Activated B cell treated with CpG ODN at 0.5 μM for 24 hours (primary cell): ENCODE results near the gene MSH4. TPM values are rescaled to one million over a fixed set of nuclear protein-coding genes. Genes with fewer than 3 reads are reported as not detected.
"Not testable (repeated sequence)": the region's sequence is repeated elsewhere in the genome, so short reads cannot be mapped to it uniquely, and the experiment has no call there.

ENCODE experiments used
- ATAC-seq: fragments of 200-7000 bp; cut with Tn5 transposase; one replicate; pipeline ENCODE4 v1.10.0; 2021; ENCODE audit warnings: low read depth, mild to moderate bottlenecking, moderate library complexity
- CTCF ChIA-PET: fragments of 350-600 bp; sonication (Branson Sonifier 250); formaldehyde crosslinking; loops from one replicate; lab custom pipeline; 2021; ENCODE audit warnings: antibody characterized with exemption; lab: Charles Lee
- POLR2A ChIA-PET: fragments of 350-600 bp; sonication (Branson Sonifier 250); formaldehyde crosslinking; loops from one replicate; lab custom pipeline; 2021; ENCODE audit warnings: antibody characterized with exemption; lab: Charles Lee
- DNase-seq: peaks from one replicate; pipeline ENCODE4 v3.0.0; 2022
- H3K27ac Mint-ChIP-seq: one replicate; pipeline ENCODE4 v1.8.0; 2020; ENCODE audit warnings: mixed read lengths
- H3K27me3 Mint-ChIP-seq: one replicate; pipeline ENCODE4 v1.8.0; 2021; ENCODE audit warnings: mixed read lengths
- H3K36me3 Mint-ChIP-seq: one replicate; pipeline ENCODE4 v1.8.0; 2021; ENCODE audit warnings: low read depth, mixed read lengths
- H3K4me1 Mint-ChIP-seq: one replicate; pipeline ENCODE4 v1.8.0; 2021; ENCODE audit warnings: mixed read lengths
- H3K4me3 Mint-ChIP-seq: one replicate; pipeline ENCODE4 v1.8.0; 2020; ENCODE audit warnings: mild to moderate bottlenecking, mixed read lengths
- H3K9me3 Mint-ChIP-seq: one replicate; pipeline ENCODE4 v1.8.0; 2020; ENCODE audit warnings: mixed read lengths
- intact Hi-C: fragments of 100-400 bp; cut with micrococcal nuclease; formaldehyde crosslinking; loops from one replicate; pipeline ENCODE4 v1.15.1; 2024
- total RNA-seq: library from RNA; stranded (reverse); gene quantifications from 2 replicates; pipeline ENCODE4 v1.2.3, GENCODE V29; 2022
- TF ChIP-seq, protein P1 (sequence below): fragments of 200-600 bp; IDR thresholded peaks from one replicate; pipeline ENCODE4 v1.8.0; 2022; ENCODE audit warnings: antibody characterized with exemption, mild to moderate bottlenecking

MSH4 gene
- total RNA-seq, 1 donor from 2014 or later, result 1.4 TPM

- CTCF ChIA-PET, result no interaction called here
- no peak for DNase-seq
- POLR2A ChIA-PET, result interaction anchor here (1.6 to 3.6 kb wide), 2 partner anchors 9 to 11 kb away, joined by 3 to 45 read pairs; partner anchors contain the start of gene RABGGTB
- Mint-ChIP-seq H3K9me3 (no peaks in the 10 kb centered on the region), H3K4me1 (peaks cover 7% of the 10 kb centered on the region), H3K27ac (no peak overlapping the region), H3K27me3 (no peaks in the 10 kb centered on the region), H3K36me3 (peaks cover 69% of the 10 kb centered on the region), H3K4me3 (no peak overlapping the region)
- TF ChIP-seq, protein P1, sequence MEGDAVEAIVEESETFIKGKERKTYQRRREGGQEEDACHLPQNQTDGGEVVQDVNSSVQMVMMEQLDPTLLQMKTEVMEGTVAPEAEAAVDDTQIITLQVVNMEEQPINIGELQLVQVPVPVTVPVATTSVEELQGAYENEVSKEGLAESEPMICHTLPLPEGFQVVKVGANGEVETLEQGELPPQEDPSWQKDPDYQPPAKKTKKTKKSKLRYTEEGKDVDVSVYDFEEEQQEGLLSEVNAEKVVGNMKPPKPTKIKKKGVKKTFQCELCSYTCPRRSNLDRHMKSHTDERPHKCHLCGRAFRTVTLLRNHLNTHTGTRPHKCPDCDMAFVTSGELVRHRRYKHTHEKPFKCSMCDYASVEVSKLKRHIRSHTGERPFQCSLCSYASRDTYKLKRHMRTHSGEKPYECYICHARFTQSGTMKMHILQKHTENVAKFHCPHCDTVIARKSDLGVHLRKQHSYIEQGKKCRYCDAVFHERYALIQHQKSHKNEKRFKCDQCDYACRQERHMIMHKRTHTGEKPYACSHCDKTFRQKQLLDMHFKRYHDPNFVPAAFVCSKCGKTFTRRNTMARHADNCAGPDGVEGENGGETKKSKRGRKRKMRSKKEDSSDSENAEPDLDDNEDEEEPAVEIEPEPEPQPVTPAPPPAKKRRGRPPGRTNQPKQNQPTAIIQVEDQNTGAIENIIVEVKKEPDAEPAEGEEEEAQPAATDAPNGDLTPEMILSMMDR, result no peak
- ATAC-seq, result no peak
- intact Hi-C loops, result no loop called here
Measured at GRCh38 chr1:75797273-75797588, 549 bp downstream of the MSH4 start.

GRCh38 chr1:75797606-75798216 is 1.0 kb downstream of the MSH4 start:
- intact Hi-C loops, result no loop called here

DNA sequence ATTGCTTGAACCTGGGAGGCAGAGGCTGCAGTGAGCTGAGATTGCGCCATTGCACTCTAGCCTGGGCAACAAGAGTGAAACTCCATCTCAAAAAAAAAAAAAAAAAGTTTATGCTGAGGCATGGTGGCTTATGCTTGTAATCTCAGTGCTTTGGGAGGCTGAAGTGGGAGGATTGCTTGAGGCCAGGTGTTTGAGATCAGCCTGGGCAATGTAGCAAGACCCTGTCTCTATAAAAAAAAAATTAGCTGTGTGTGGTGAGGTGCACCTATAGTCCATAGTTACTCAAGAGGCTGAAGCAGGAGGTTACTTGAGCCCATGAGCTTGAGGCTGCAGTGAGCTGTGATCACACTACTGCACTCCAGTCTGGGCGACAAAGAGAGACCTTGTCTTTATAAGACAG is 4.8 kb downstream of the MSH4 start:
- intact Hi-C loops, H3K4me1 Mint-ChIP-seq, H3K27me3 Mint-ChIP-seq, CTCF ChIA-PET, H3K9me3 Mint-ChIP-seq, DNase-seq, H3K4me3 Mint-ChIP-seq, H3K27ac Mint-ChIP-seq, ATAC-seq: not testable (repeated sequence)
- POLR2A ChIA-PET, result interaction anchor here (0.7 kb wide), 1 partner anchor 73 kb away, joined by 3 read pairs; no protein-coding TSS in a partner anchor
- H3K36me3 Mint-ChIP-seq, result peaks cover 28% of the 10 kb centered on the region

More at GRCh38 chr1:75797606-75798216, 1.0 kb downstream of the MSH4 start:
- DNase-seq, result no peak
- Mint-ChIP-seq H3K4me3 (no peak overlapping the region), H3K27ac (peak overlapping the region; percentile 13), H3K27me3 (no peaks in the 10 kb centered on the region), H3K9me3 (no peaks in the 10 kb centered on the region), H3K36me3 (peaks cover 64% of the 10 kb centered on the region), H3K4me1 (peaks cover 8% of the 10 kb centered on the region)
- TF ChIP-seq, protein P1, result no peak
- no peak for ATAC-seq
- ChIA-PET POLR2A (interaction anchor here (1.6 to 3.6 kb wide), 2 partner anchors 10 to 11 kb away, joined by 3 to 45 read pairs; partner anchors contain the start of gene RABGGTB), CTCF (no interaction called here)

DNA sequence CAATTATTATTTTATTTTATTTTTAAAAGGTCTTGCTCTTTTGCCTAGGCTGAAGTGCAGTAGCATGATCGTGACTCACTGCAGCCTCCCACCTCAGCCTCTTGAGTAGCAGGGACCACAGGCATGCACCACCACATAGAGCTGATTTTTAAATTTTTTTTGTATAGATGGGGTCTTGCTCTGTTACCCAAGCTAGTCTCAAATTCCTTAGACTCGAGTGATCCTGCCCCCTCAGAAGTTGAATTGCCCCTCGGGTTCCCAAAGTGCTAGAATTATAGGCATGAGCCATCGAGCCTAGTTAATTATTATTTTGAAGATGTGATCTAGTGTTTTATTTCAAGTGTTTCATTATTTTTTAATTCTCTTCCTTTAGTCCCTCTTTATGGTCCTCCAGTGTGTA is 12.2 kb downstream of the MSH4 start:
- H3K4me1 Mint-ChIP-seq, result no peaks in the 10 kb centered on the region
- POLR2A ChIA-PET, result no interaction called here
- CTCF ChIA-PET, result no interaction called here
- no peak overlapping the region for H3K4me3 Mint-ChIP-seq
- TF ChIP-seq, protein P1, result no peak
- no peaks in the 10 kb centered on the region for H3K27me3 Mint-ChIP-seq
- no peaks in the 10 kb centered on the region for H3K9me3 Mint-ChIP-seq
- intact Hi-C loops, result no loop called here
- ATAC-seq, result no peak
- H3K36me3 Mint-ChIP-seq, result no peaks in the 10 kb centered on the region
- DNase-seq, result no peak
- H3K27ac Mint-ChIP-seq, result no peak overlapping the region

GRCh38 chr1:75810113-75810512 is 13.4 kb downstream of the MSH4 start:
- CTCF ChIA-PET, H3K4me3 Mint-ChIP-seq, H3K36me3 Mint-ChIP-seq: not testable (repeated sequence)

DNA sequence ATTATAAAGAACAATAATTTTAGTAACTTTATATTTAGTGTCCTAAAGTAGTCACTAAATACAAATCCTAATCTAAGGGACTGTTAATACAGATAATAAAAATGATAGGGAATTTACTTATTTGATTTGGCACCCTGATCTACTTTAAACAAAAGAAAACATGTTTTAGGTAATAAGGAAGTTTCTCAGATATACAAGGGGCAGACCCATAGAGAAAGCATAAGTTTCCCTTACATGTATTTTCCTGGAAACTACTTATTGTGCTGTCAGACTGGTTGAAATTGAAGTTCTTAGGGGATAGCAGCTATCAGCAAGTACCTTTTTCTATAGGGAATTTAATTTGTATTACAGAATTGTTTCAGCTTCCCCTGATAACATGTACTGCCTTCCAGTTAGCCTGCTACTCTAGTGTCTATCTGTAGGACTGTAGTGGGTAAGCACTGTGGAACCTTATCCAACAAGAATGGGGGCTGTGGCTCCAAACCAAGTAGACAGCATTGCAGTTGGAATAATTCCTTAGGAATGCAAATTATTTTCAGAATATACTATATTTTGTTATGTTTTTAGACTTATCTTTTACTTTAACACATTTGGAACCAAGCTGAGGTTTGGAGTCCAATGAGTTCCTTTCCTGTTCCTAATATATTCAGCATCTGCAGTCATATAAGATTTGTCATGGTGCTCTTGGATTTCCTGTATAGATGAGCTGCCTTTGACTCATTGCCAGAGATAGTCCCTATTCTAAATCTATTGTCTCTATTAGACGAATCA is 14.7 kb downstream of the MSH4 start:
- no peak for DNase-seq
- Mint-ChIP-seq H3K27me3 (no peaks in the 10 kb centered on the region), H3K9me3 (no peaks in the 10 kb centered on the region), H3K4me1 (no peaks in the 10 kb centered on the region), H3K27ac (no peak overlapping the region), H3K4me3 (no peak overlapping the region), H3K36me3 (no peaks in the 10 kb centered on the region)
- intact Hi-C loops, result no loop called here
- no peak for ATAC-seq
- CTCF ChIA-PET, result no interaction called here
- POLR2A ChIA-PET, result no interaction called here
- TF ChIP-seq, protein P1, result no peak

More at GRCh38 chr1:75810113-75810512, 13.4 kb downstream of the MSH4 start:
- POLR2A ChIA-PET, ATAC-seq, H3K27ac Mint-ChIP-seq, DNase-seq, H3K27me3 Mint-ChIP-seq, intact Hi-C loops, H3K9me3 Mint-ChIP-seq, H3K4me1 Mint-ChIP-seq: not testable (repeated sequence)
